MCF 10A (cell line): Measurements from ENCODE around the gene OSBPL3. TPM values are rescaled to one million over a fixed set of nuclear protein-coding genes. Genes with fewer than 3 reads are reported as not detected.

ENCODE experiments used
- BruUV-seq: library from RNA; stranded (reverse); fragments of 400-500 nt; replicated peaks from 2 replicates; lab custom pipeline; 2021; lab: Mats Ljungman, UMichigan
- CTCF ChIA-PET: fragments of 300-600 bp; sonication (Branson Sonifier 250); formaldehyde crosslinking; extraction: SDS; loops from one replicate; lab custom pipeline; 2021; ENCODE audit warnings: antibody characterized with exemption, inconsistent platforms; lab: Yijun Ruan, JAX
- POLR2A ChIA-PET: fragments of 300-600, 350-650 bp; sonication (Branson Sonifier 250); formaldehyde crosslinking; extraction: SDS; loops from one replicate; lab custom pipeline; 2020; ENCODE audit warnings: antibody characterized with exemption, inconsistent platforms; lab: Yijun Ruan, JAX
- DNase-seq: peaks from one replicate; pipeline ENCODE4 v3.0.0-alpha.2; 2018; ENCODE audit not compliant: unreplicated experiment
- H3K27ac Mint-ChIP-seq: one replicate; pipeline ENCODE4 v1.8.0; 2022; ENCODE audit warnings: mild to moderate bottlenecking, low read depth, mixed read lengths; ENCODE audit not compliant: unreplicated experiment
- H3K27me3 Mint-ChIP-seq: one replicate; pipeline ENCODE4 v1.8.0; 2022; ENCODE audit warnings: mixed read lengths; ENCODE audit not compliant: insufficient read depth, unreplicated experiment
- H3K36me3 Mint-ChIP-seq: one replicate; pipeline ENCODE4 v1.8.0; 2022; ENCODE audit warnings: mild to moderate bottlenecking, moderate library complexity, mixed read lengths; ENCODE audit not compliant: insufficient read depth, unreplicated experiment
- H3K4me1 Mint-ChIP-seq: one replicate; pipeline ENCODE4 v1.8.0; 2022; ENCODE audit warnings: mixed read lengths; ENCODE audit not compliant: insufficient read depth, unreplicated experiment
- H3K4me3 Mint-ChIP-seq: one replicate; pipeline ENCODE4 v1.8.0; 2022; ENCODE audit warnings: mild to moderate bottlenecking, moderate library complexity, mixed read lengths; ENCODE audit not compliant: unreplicated experiment
- H3K9me3 Mint-ChIP-seq: one replicate; pipeline ENCODE4 v1.8.0; 2022; ENCODE audit warnings: mixed read lengths; ENCODE audit not compliant: unreplicated experiment
- CTCF ChIP-seq: fragments of 200-600 bp; IDR thresholded peaks from one replicate; pipeline ENCODE4 v1.8.0; 2022; ENCODE audit warnings: antibody characterized with exemption, mild to moderate bottlenecking; ENCODE audit not compliant: unreplicated experiment
- intact Hi-C: fragments of 100-400 bp; cut with micrococcal nuclease; formaldehyde crosslinking; loops from 2 replicates; pipeline ENCODE4 v1.14.1; 2022
- total RNA-seq: library from RNA; stranded (reverse); gene quantifications from 2 replicates; pipeline ENCODE4 v1.2.3, GENCODE V29; 2022

OSBPL3 gene
- total RNA-seq, 1 experiment from 2014 or later: 33.8 TPM

- Mint-ChIP-seq H3K9me3 (no peaks in the 10 kb centered on the region), H3K4me1 (peaks cover 42% of the 10 kb centered on the region), H3K27me3 (no peaks in the 10 kb centered on the region), H3K27ac (no peak overlapping the region), H3K36me3 (no peaks in the 10 kb centered on the region), H3K4me3 (no peak overlapping the region)
- ChIA-PET CTCF (interaction anchor here (0.6 to 1.2 kb wide), 3 partner anchors 9 to 55 kb away, joined by 3 to 4 read pairs (median 3); no protein-coding TSS in a partner anchor), POLR2A (interaction anchor here (0.6 to 13.4 kb wide), 4 partner anchors 11 to 258 kb away, joined by 3 to 161 read pairs (median 6); partner anchors contain the start of gene OSBPL3)
- DNase-seq: no peak
- intact Hi-C loops: no loop called here
- no TSS peak for BruUV-seq
- no peak for TF ChIP-seq CTCF
Observed at GRCh38 chr7:24962418-24962962, 17.5 kb downstream of the OSBPL3 start.

- POLR2A ChIA-PET: interaction anchor here (0.7 to 1.6 kb wide), 5 partner anchors 11 to 139 kb away, joined by 3 to 11 read pairs (median 4); partner anchors contain the start of gene OSBPL3
- Mint-ChIP-seq H3K27ac (no peak overlapping the region), H3K9me3 (no peaks in the 10 kb centered on the region), H3K36me3 (no peaks in the 10 kb centered on the region), H3K27me3 (no peaks in the 10 kb centered on the region), H3K4me3 (no peak overlapping the region), H3K4me1 (peaks cover 45% of the 10 kb centered on the region)
- intact Hi-C loops: no loop called here
- no peak for TF ChIP-seq CTCF
- no TSS peak for BruUV-seq
- no peak for DNase-seq
- CTCF ChIA-PET: interaction anchor here (0.8 kb wide), 1 partner anchor 36 kb away, joined by 3 read pairs; no protein-coding TSS in a partner anchor
Observed at GRCh38 chr7:24959735-24960485, 20.1 kb downstream of the OSBPL3 start.

GRCh38 chr7:24958399-24958798 is 21.6 kb downstream of the OSBPL3 start:
- Mint-ChIP-seq H3K36me3 (no peaks in the 10 kb centered on the region), H3K4me3 (no peak overlapping the region), H3K27me3 (no peaks in the 10 kb centered on the region), H3K9me3 (no peaks in the 10 kb centered on the region), H3K4me1 (peaks cover 32% of the 10 kb centered on the region), H3K27ac (no peak overlapping the region)
- no TSS peak for BruUV-seq
- POLR2A ChIA-PET: interaction anchor here (0.6 to 1.5 kb wide), 2 partner anchors 8 to 1124 kb away, joined by 3 read pairs; no protein-coding TSS in a partner anchor
- CTCF ChIA-PET: no interaction called here
- intact Hi-C loops: no loop called here
- no peak for TF ChIP-seq CTCF
- no peak for DNase-seq

GRCh38 chr7:24956021-24956420 is 24.0 kb downstream of the OSBPL3 start:
- no peak for TF ChIP-seq CTCF
- H3K27ac Mint-ChIP-seq: peak overlapping the region; percentile 65
- DNase-seq: peak; percentile 88
- H3K4me3 Mint-ChIP-seq: peak overlapping the region; percentile 10
- H3K36me3 Mint-ChIP-seq: no peaks in the 10 kb centered on the region
- ChIA-PET CTCF (interaction anchor here (0.9 to 1.4 kb wide), 6 partner anchors 18 to 55 kb away, joined by 3 to 7 read pairs (median 3); partner anchors contain the start of gene OSBPL3), POLR2A (interaction anchor here (0.7 to 2.0 kb wide), 15 partner anchors 9 to 207 kb away, joined by 3 to 14 read pairs (median 5); partner anchors contain the start of gene OSBPL3)
- no TSS peak for BruUV-seq
- peaks cover 29% of the 10 kb centered on the region for H3K4me1 Mint-ChIP-seq
- H3K27me3 Mint-ChIP-seq: no peaks in the 10 kb centered on the region
- H3K9me3 Mint-ChIP-seq: no peaks in the 10 kb centered on the region
- intact Hi-C loops: loop anchor here (1.0 kb wide), 1 partner anchor 13 kb away; no protein-coding TSS in a partner anchor
